ENCODE measurements around the gene ZNF672. TPM values are rescaled to one million over a fixed set of nuclear protein-coding genes. Genes with fewer than 3 reads are reported as not detected.

Gene ZNF672
- total RNA-seq, 1 experiment from 2014 or later = 35.8 TPM

- POLR2A ChIA-PET = interaction anchor here (0.7 to 9.8 kb wide), 10 partner anchors 10 to 156 kb away, joined by 3 to 234 read pairs (median 13); partner anchors contain the start of genes PGBD2, SH3BP5L and ZNF672
- Mint-ChIP-seq H3K36me3 (ENCODE audit: insufficient read depth, unreplicated experiment) (peaks cover 15% of the 10 kb centered on the region), H3K4me1 (ENCODE audit: insufficient read depth, unreplicated experiment) (peaks cover 32% of the 10 kb centered on the region), H3K27me3 (ENCODE audit: insufficient read depth, unreplicated experiment) (no peaks in the 10 kb centered on the region), H3K9me3 (ENCODE audit: unreplicated experiment) (no peaks in the 10 kb centered on the region), H3K27ac (ENCODE audit: low read depth, unreplicated experiment) (peak overlapping the region; percentile 70), H3K4me3 (ENCODE audit: unreplicated experiment) (peak overlapping the region; percentile 77)
- CTCF ChIA-PET = interaction anchor here (0.6 to 6.4 kb wide), 10 partner anchors 13 to 237 kb away, joined by 3 to 44 read pairs (median 6); partner anchors contain the start of genes PGBD2 and ZNF672
- intact Hi-C loops (cut with micrococcal nuclease) = no loop called here
- BruUV-seq (replicated peaks) = no TSS peak
- TF ChIP-seq, protein P1, sequence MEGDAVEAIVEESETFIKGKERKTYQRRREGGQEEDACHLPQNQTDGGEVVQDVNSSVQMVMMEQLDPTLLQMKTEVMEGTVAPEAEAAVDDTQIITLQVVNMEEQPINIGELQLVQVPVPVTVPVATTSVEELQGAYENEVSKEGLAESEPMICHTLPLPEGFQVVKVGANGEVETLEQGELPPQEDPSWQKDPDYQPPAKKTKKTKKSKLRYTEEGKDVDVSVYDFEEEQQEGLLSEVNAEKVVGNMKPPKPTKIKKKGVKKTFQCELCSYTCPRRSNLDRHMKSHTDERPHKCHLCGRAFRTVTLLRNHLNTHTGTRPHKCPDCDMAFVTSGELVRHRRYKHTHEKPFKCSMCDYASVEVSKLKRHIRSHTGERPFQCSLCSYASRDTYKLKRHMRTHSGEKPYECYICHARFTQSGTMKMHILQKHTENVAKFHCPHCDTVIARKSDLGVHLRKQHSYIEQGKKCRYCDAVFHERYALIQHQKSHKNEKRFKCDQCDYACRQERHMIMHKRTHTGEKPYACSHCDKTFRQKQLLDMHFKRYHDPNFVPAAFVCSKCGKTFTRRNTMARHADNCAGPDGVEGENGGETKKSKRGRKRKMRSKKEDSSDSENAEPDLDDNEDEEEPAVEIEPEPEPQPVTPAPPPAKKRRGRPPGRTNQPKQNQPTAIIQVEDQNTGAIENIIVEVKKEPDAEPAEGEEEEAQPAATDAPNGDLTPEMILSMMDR (IDR thresholded peaks at IDR 0.05; ENCODE audit: unreplicated experiment) = no peak
- no peak for DNase-seq (ENCODE audit: unreplicated experiment)
Measured at GRCh38 chr1:248860007-248860406, 22.0 kb downstream of the ZNF672 start.

GRCh38 chr1:248861616-248862015 lies 23.6 kb downstream of the ZNF672 start:
- ChIA-PET CTCF (interaction anchor here (1.1 to 6.4 kb wide), 7 partner anchors 11 to 63 kb away, joined by 3 to 44 read pairs (median 4); partner anchors contain the start of gene SH3BP5L), POLR2A (interaction anchor here (0.6 to 9.8 kb wide), 5 partner anchors 11 to 58 kb away, joined by 4 to 234 read pairs (median 7); partner anchors contain the start of genes SH3BP5L and ZNF672)
- intact Hi-C loops (cut with micrococcal nuclease) = no loop called here
- TF ChIP-seq, protein P1 (IDR thresholded peaks at IDR 0.05; ENCODE audit: unreplicated experiment) = no peak
- H3K4me1 Mint-ChIP-seq (ENCODE audit: insufficient read depth, unreplicated experiment) = peaks cover 25% of the 10 kb centered on the region
- no peak for DNase-seq (ENCODE audit: unreplicated experiment)
- no peak overlapping the region for H3K4me3 Mint-ChIP-seq (ENCODE audit: unreplicated experiment)
- no TSS peak for BruUV-seq (replicated peaks)
- H3K9me3 Mint-ChIP-seq (ENCODE audit: unreplicated experiment) = no peaks in the 10 kb centered on the region
- no peaks in the 10 kb centered on the region for H3K27me3 Mint-ChIP-seq (ENCODE audit: insufficient read depth, unreplicated experiment)
- H3K27ac Mint-ChIP-seq (ENCODE audit: low read depth, unreplicated experiment) = no peak overlapping the region
- H3K36me3 Mint-ChIP-seq (ENCODE audit: insufficient read depth, unreplicated experiment) = no peaks in the 10 kb centered on the region

- BruUV-seq (replicated peaks) = no TSS peak
- TF ChIP-seq, protein P1 (IDR thresholded peaks at IDR 0.05; ENCODE audit: unreplicated experiment) = no peak
- CTCF ChIA-PET = interaction anchor here (1.0 kb wide), 1 partner anchor 37 kb away, joined by 3 read pairs; the partner anchor contains the start of gene SH3BP5L
Measured at GRCh38 chr1:248862695-248862997, 24.6 kb downstream of the ZNF672 start.

DNA sequence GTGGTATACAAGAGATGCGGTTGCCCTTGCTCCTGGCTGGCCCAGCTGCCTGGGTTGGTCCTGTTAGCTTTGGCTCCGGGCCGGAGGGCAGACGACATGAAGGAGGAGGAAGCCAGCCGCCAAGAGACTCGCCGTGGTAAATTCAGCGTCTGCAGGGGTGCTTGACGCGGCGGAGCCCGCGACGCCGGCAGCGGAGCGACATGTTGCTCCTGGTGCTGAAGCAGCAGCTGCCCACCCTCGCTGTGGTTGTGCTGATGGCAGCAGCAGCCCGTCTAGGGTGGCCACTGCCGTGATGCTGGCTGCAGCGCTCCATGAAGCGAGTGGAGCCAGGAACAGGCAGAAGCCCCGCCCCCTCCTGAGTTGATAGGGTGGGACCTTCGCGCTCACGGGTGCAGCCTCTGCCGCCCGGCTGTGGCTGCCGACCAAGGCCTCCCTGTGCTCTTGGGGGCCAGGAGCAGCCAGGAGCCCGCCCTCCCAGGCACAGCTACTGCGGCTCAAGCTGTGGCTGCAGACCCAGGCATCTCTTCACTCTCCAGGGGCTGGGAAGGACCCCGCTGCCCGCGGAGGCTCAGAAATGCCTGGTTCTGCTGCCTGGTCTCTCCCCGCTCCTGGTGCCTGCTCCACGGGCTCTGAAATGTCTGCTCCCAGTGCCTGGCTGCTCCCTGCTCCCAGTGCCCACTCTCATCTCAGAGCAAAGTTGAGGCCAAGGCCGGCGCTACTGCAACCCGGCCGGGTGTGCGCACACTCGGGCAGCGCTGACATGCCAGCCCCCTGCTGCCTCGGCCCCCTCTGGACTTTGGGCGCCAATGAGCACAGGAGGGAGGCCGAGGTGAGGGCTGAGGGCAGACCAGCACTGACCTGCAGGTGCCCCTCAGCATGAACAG lies 25.2 kb downstream of the ZNF672 start:
- peak; percentile 86 for DNase-seq (ENCODE audit: unreplicated experiment)
- H3K4me1 Mint-ChIP-seq (ENCODE audit: insufficient read depth, unreplicated experiment) = peaks cover 21% of the 10 kb centered on the region
- ChIA-PET POLR2A (interaction anchor here (2.0 to 9.8 kb wide), 4 partner anchors 10 to 37 kb away, joined by 4 to 234 read pairs (median 74); partner anchors contain the start of genes SH3BP5L and ZNF672), CTCF (interaction anchor here (1.0 kb wide), 1 partner anchor 37 kb away, joined by 3 read pairs; the partner anchor contains the start of gene SH3BP5L)
- TF ChIP-seq, protein P1 (IDR thresholded peaks at IDR 0.05; ENCODE audit: unreplicated experiment) = no peak
- intact Hi-C loops (cut with micrococcal nuclease) = no loop called here
- no peaks in the 10 kb centered on the region for H3K27me3 Mint-ChIP-seq (ENCODE audit: insufficient read depth, unreplicated experiment)
- BruUV-seq (replicated peaks) = no TSS peak
- no peaks in the 10 kb centered on the region for H3K36me3 Mint-ChIP-seq (ENCODE audit: insufficient read depth, unreplicated experiment)
- no peaks in the 10 kb centered on the region for H3K9me3 Mint-ChIP-seq (ENCODE audit: unreplicated experiment)
- H3K4me3 Mint-ChIP-seq (ENCODE audit: unreplicated experiment) = peak overlapping the region; percentile 73
- H3K27ac Mint-ChIP-seq (ENCODE audit: low read depth, unreplicated experiment) = no peak overlapping the region

More at GRCh38 chr1:248862695-248862997, 24.6 kb downstream of the ZNF672 start:
- Mint-ChIP-seq H3K36me3 (ENCODE audit: insufficient read depth, unreplicated experiment) (no peaks in the 10 kb centered on the region), H3K4me1 (ENCODE audit: insufficient read depth, unreplicated experiment) (peaks cover 21% of the 10 kb centered on the region), H3K9me3 (ENCODE audit: unreplicated experiment) (no peaks in the 10 kb centered on the region), H3K4me3 (ENCODE audit: unreplicated experiment) (peak overlapping the region; percentile 73), H3K27me3 (ENCODE audit: insufficient read depth, unreplicated experiment) (no peaks in the 10 kb centered on the region), H3K27ac (ENCODE audit: low read depth, unreplicated experiment) (no peak overlapping the region)
- POLR2A ChIA-PET = interaction anchor here (2.0 to 9.8 kb wide), 4 partner anchors 10 to 36 kb away, joined by 4 to 234 read pairs (median 74); partner anchors contain the start of genes SH3BP5L and ZNF672
- DNase-seq (ENCODE audit: unreplicated experiment) = no peak
- intact Hi-C loops (cut with micrococcal nuclease) = no loop called here

Measured in MCF 10A (cell line).